Neural cell (in vitro differentiated cells): ENCODE measurements around the gene MCM3AP. TPM values are rescaled to one million over a fixed set of nuclear protein-coding genes. Genes with fewer than 3 reads are reported as not detected.
A peak's percentile ranks its signal among the peaks of the same experiment; 100 is the strongest.

ENCODE experiments used
- H2AFZ ChIP-seq: fragments of 200-600, 300-800 bp; sonication (generic), shearing (Covaris generic); 2 replicates; pipeline ENCODE4 v1.6.0; 2014; ENCODE audit warnings: low read depth, mild to moderate bottlenecking, antibody characterized with exemption, low read length, moderate library complexity
- H3F3A ChIP-seq: fragments of 200-600 bp; shearing (Covaris generic); 2 replicates; pipeline ENCODE4 v1.6.1; 2016; ENCODE audit warnings: mild to moderate bottlenecking, moderate library complexity, mixed read lengths, antibody characterized with exemption, low read length; ENCODE audit not compliant: insufficient read depth, poor library complexity, severe bottlenecking
- H3K27ac ChIP-seq: fragments of 200-600, 300-800 bp; sonication (generic), shearing (Covaris generic); 2 replicates; pipeline ENCODE4 v1.5.1; 2014; ENCODE audit warnings: mild to moderate bottlenecking, low read length, moderate library complexity
- H3K27me3 ChIP-seq: fragments of 300-800, 200-600 bp; sonication (generic), shearing (Covaris generic); 2 replicates; pipeline ENCODE4 v1.6.0; 2014; ENCODE audit warnings: mild to moderate bottlenecking, low read depth, low read length, moderate library complexity; ENCODE audit not compliant: insufficient read depth
- H3K36me3 ChIP-seq: fragments of 300-800, 200-600 bp; sonication (generic), shearing (Covaris generic); 2 replicates; pipeline ENCODE4 v1.5.1; 2014; ENCODE audit warnings: mild to moderate bottlenecking, antibody characterized with exemption, low read length, moderate library complexity; ENCODE audit not compliant: insufficient read depth
- H3K4me2 ChIP-seq: fragments of 300-800, 200-600 bp; sonication (generic), shearing (Covaris generic); 2 replicates; pipeline ENCODE4 v1.6.0; 2014; ENCODE audit warnings: mild to moderate bottlenecking, low read length
- H3K4me3 ChIP-seq: fragments of 300-800, 200-600 bp; sonication (generic), shearing (Covaris generic); 2 replicates; pipeline ENCODE4 v1.5.1; 2014; ENCODE audit warnings: mild to moderate bottlenecking, low read length, moderate library complexity
- H3K79me2 ChIP-seq: fragments of 200-600 bp; shearing (Covaris generic); replicated peaks from 2 replicates; pipeline ENCODE4 v1.6.0; 2014; ENCODE audit warnings: mild to moderate bottlenecking, low read length, moderate library complexity; ENCODE audit not compliant: insufficient read depth
- H3K9ac ChIP-seq: fragments of 300-800, 200-600 bp; sonication (generic), shearing (Covaris generic); 2 replicates; pipeline ENCODE4 v1.6.1; 2016; ENCODE audit warnings: mild to moderate bottlenecking, low read length, mixed read lengths
- H3K9me2 ChIP-seq: fragments of 200-600 bp; shearing (Covaris generic); 2 replicates; pipeline ENCODE4 v1.6.1; 2016; ENCODE audit warnings: mild to moderate bottlenecking, low read length, mixed read lengths; ENCODE audit not compliant: insufficient read depth
- H3K9me3 ChIP-seq: fragments of 200-600, 300-800 bp; sonication (generic), shearing (Covaris generic); 2 replicates; pipeline ENCODE4 v1.6.1; 2016; ENCODE audit warnings: mild to moderate bottlenecking, mixed run types, low read length, moderate library complexity, mixed read lengths
- H4K20me1 ChIP-seq: fragments of 200-600 bp; shearing (Covaris generic); 2 replicates; pipeline ENCODE4 v1.6.1; 2016; ENCODE audit warnings: mild to moderate bottlenecking, mixed run types; ENCODE audit not compliant: insufficient read depth
- CTCF ChIP-seq: fragments of 450-650 bp; IDR thresholded peaks from 2 replicates; pipeline ENCODE4 v1.5.1; 2014; ENCODE audit warnings: antibody characterized with exemption, mild to moderate bottlenecking, moderate library complexity; ENCODE audit not compliant: poor library complexity, severe bottlenecking
- EP300 ChIP-seq: fragments of 450-650 bp; conservative IDR thresholded peaks from 2 replicates; pipeline ENCODE4 v1.6.1; 2014; ENCODE audit warnings: antibody characterized with exemption, mild to moderate bottlenecking, moderate library complexity; ENCODE audit not compliant: poor library complexity, severe bottlenecking
- EZH2 ChIP-seq: fragments of 200-600, 300-800 bp; shearing (Covaris generic), sonication (generic); IDR thresholded peaks from 2 replicates; pipeline ENCODE4 v1.6.1; 2014; ENCODE audit warnings: antibody characterized with exemption, low read length, borderline replicate concordance, mild to moderate bottlenecking; ENCODE audit not compliant: insufficient read depth, poor library complexity, severe bottlenecking
- POLR2AphosphoS5 ChIP-seq: IDR thresholded peaks from 2 replicates; pipeline ENCODE4 v1.6.1; 2012
- RAD21 ChIP-seq: fragments of 450-650 bp; conservative IDR thresholded peaks from 2 replicates; pipeline ENCODE4 v1.6.1; 2014; ENCODE audit warnings: antibody characterized with exemption, mild to moderate bottlenecking, moderate library complexity
- REST ChIP-seq: IDR thresholded peaks from 2 replicates; pipeline ENCODE4 v1.6.1; 2012; ENCODE audit warnings: borderline replicate concordance
- SMC3 ChIP-seq: fragments of 450-650 bp; conservative IDR thresholded peaks from 2 replicates; pipeline ENCODE4 v1.6.1; 2014; ENCODE audit warnings: antibody characterized with exemption, mild to moderate bottlenecking, moderate library complexity; ENCODE audit not compliant: poor library complexity
- polyA plus RNA-seq: library from polyadenylated mRNA; depleted of rRNA; stranded (reverse); fragments of >200 nt; gene quantifications from 2 replicates; pipeline ENCODE4 v1.2.3, GENCODE V29; 2014

The MCM3AP gene
- polyA plus RNA-seq, 1 donor from 2014 or later: 74.2 TPM

GRCh38 chr21:46323227-46323709, 37.9 kb upstream of the MCM3AP start:
- H3K27me3 ChIP-seq: no peaks in the 10 kb centered on the region

More at GRCh38 chr21:46323227-46323709, 37.9 kb upstream of the MCM3AP start:
- H3K4me3 ChIP-seq: peak overlapping the region; percentile 83
- H3K79me2 ChIP-seq: peaks cover 49% of the 10 kb centered on the region
- H3K9me3 ChIP-seq: no peaks in the 10 kb centered on the region
- H3K9ac ChIP-seq: peak overlapping the region; percentile 31
- H3K36me3 ChIP-seq: no peaks in the 10 kb centered on the region
- H3K4me2 ChIP-seq: peak overlapping the region; percentile 83
- no peaks in the 10 kb centered on the region for H3K9me2 ChIP-seq
- H2AFZ ChIP-seq: peak overlapping the region; percentile 24
- no peaks in the 10 kb centered on the region for H3F3A ChIP-seq
- H3K27ac ChIP-seq: no peak overlapping the region
- no peaks in the 10 kb centered on the region for H4K20me1 ChIP-seq
- TF ChIP-seq REST: no peak
- no peak for TF ChIP-seq SMC3
- TF ChIP-seq CTCF: no peak
- no peak for TF ChIP-seq RAD21
- no peak for TF ChIP-seq EP300
- TF ChIP-seq EZH2: no peak
- TF ChIP-seq POLR2AphosphoS5: no peak
